Natural killer cell treated with Interleukin-12 subunit alpha and Interleukin-12 subunit beta and Interleukin-15 and Interleukin-18, amount 100 ng/mL, for 72 hours (primary cell): Measurements from ENCODE around the gene CMSS1. TPM values are rescaled to one million over a fixed set of nuclear protein-coding genes. Genes with fewer than 3 reads are reported as not detected.

Experiments used
- ATAC-seq, 2 donors: fragments of 150-1000 bp; cut with Tn5 transposase in 1 of 2; sonication (Bioruptor Pico), chemical (Tn5 transposase) in 1 of 2; 2 replicates each; pipeline ENCODE4 v1.10.0; 2021
- DNase-seq: peaks from one replicate; pipeline ENCODE4 v3.0.0; 2022; ENCODE audit warnings: low spot score
- H3K27ac Mint-ChIP-seq, 2 donors: 1 replicate in 1 of 2; 2 replicates in 1 of 2; pipeline ENCODE4 v1.8.0; 2022; ENCODE audit warnings: mixed read lengths in 2 of 2, mild to moderate bottlenecking in 1 of 2, moderate library complexity in 1 of 2
- H3K27me3 Mint-ChIP-seq, 2 donors: 1 replicate in 1 of 2; 2 replicates in 1 of 2; pipeline ENCODE4 v1.8.0; 2022; ENCODE audit warnings: mixed read lengths in 2 of 2
- H3K36me3 Mint-ChIP-seq: one replicate; pipeline ENCODE4 v1.8.0; 2022; ENCODE audit warnings: mixed read lengths
- H3K4me1 Mint-ChIP-seq, 2 donors: 1 replicate in 1 of 2; 2 replicates in 1 of 2; pipeline ENCODE4 v1.8.0; 2022; ENCODE audit warnings: low read depth in 2 of 2, mixed read lengths in 2 of 2, mild to moderate bottlenecking in 1 of 2
- H3K4me3 Mint-ChIP-seq: one replicate; pipeline ENCODE4 v1.8.0; 2022; ENCODE audit warnings: mixed read lengths
- H3K9me3 Mint-ChIP-seq: 2 replicates; pipeline ENCODE4 v1.8.0; 2022; ENCODE audit warnings: mixed read lengths
- total RNA-seq, 2 donors: library from RNA; stranded (reverse); gene quantifications; one replicate each; pipeline ENCODE4 v1.2.3, GENCODE V29; 2022

Gene CMSS1
- total RNA-seq, 2 donors from 2014 or later: 35.7 to 67.8 TPM

GRCh38 chr3:99877031-99877579 lies 59.4 kb downstream of the CMSS1 start:
- H3K9me3 Mint-ChIP-seq: no peaks in the 10 kb centered on the region
- DNase-seq: no peak
- H3K36me3 Mint-ChIP-seq: no peaks in the 10 kb centered on the region
- H3K4me1 Mint-ChIP-seq: peaks cover 17 to 21% of the 10 kb centered on the region in 2 donors
- no peak for ATAC-seq
- no peak overlapping the region for H3K4me3 Mint-ChIP-seq
- peaks cover 8 to 11% of the 10 kb centered on the region in 2 donors for H3K27me3 Mint-ChIP-seq
- H3K27ac Mint-ChIP-seq: no peak overlapping the region

- peaks cover 0 to 5% of the 10 kb centered on the region in 2 donors for H3K27me3 Mint-ChIP-seq
- peaks cover 14 to 17% of the 10 kb centered on the region in 2 donors for H3K4me1 Mint-ChIP-seq
- no peak overlapping the region for H3K27ac Mint-ChIP-seq
- ATAC-seq: peak in 1 of 2 donors; percentile 58
- no peaks in the 10 kb centered on the region for H3K9me3 Mint-ChIP-seq
- DNase-seq: no peak
- no peaks in the 10 kb centered on the region for H3K36me3 Mint-ChIP-seq
- no peak overlapping the region for H3K4me3 Mint-ChIP-seq
Observed at GRCh38 chr3:99878005-99878404, 60.3 kb downstream of the CMSS1 start.

- DNase-seq (no peak), ATAC-seq (no peak)
- Mint-ChIP-seq H3K9me3 (no peaks in the 10 kb centered on the region), H3K4me1 (peaks cover 20 to 22% of the 10 kb centered on the region in 2 donors), H3K27ac (no peak overlapping the region), H3K4me3 (no peak overlapping the region), H3K36me3 (no peaks in the 10 kb centered on the region), H3K27me3 (peaks cover 0 to 3% of the 10 kb centered on the region in 2 donors)
Observed at GRCh38 chr3:99879275-99879674, 61.6 kb downstream of the CMSS1 start.

- Mint-ChIP-seq H3K36me3 (no peaks in the 10 kb centered on the region), H3K4me1 (peaks cover 23 to 34% of the 10 kb centered on the region in 2 donors), H3K4me3 (no peak overlapping the region), H3K27me3 (peaks cover 0 to 3% of the 10 kb centered on the region in 2 donors), H3K27ac (no peak overlapping the region), H3K9me3 (no peaks in the 10 kb centered on the region)
- DNase-seq: no peak
- ATAC-seq: no peak
Observed at GRCh38 chr3:99881121-99881524, 63.5 kb downstream of the CMSS1 start.

GRCh38 chr3:99882436-99883137 lies 64.9 kb downstream of the CMSS1 start:
- ATAC-seq: no peak
- H3K4me1 Mint-ChIP-seq: peaks cover 15 to 26% of the 10 kb centered on the region in 2 donors
- H3K27me3 Mint-ChIP-seq: no peaks in the 10 kb centered on the region
- H3K9me3 Mint-ChIP-seq: no peaks in the 10 kb centered on the region
- no peaks in the 10 kb centered on the region for H3K36me3 Mint-ChIP-seq
- no peak overlapping the region for H3K27ac Mint-ChIP-seq
- DNase-seq: no peak
- H3K4me3 Mint-ChIP-seq: no peak overlapping the region

- H3K4me3 Mint-ChIP-seq: no peak overlapping the region
- ATAC-seq (no peak), DNase-seq (no peak)
- H3K36me3 Mint-ChIP-seq: no peaks in the 10 kb centered on the region
- peaks cover 10 to 21% of the 10 kb centered on the region in 2 donors for H3K4me1 Mint-ChIP-seq
- no peaks in the 10 kb centered on the region for H3K27me3 Mint-ChIP-seq
- no peak overlapping the region for H3K27ac Mint-ChIP-seq
- H3K9me3 Mint-ChIP-seq: no peaks in the 10 kb centered on the region
Observed at GRCh38 chr3:99883138-99883461, 65.4 kb downstream of the CMSS1 start.

- H3K27ac Mint-ChIP-seq: no peak overlapping the region
- H3K27me3 Mint-ChIP-seq: no peaks in the 10 kb centered on the region
Observed at GRCh38 chr3:99883693-99884092, 66.0 kb downstream of the CMSS1 start.

GRCh38 chr3:99884484-99884883 lies 66.8 kb downstream of the CMSS1 start:
- H3K27ac Mint-ChIP-seq: no peak overlapping the region
- no peaks in the 10 kb centered on the region for H3K9me3 Mint-ChIP-seq
- H3K4me1 Mint-ChIP-seq: peaks cover 9 to 20% of the 10 kb centered on the region in 2 donors
- no peak overlapping the region for H3K4me3 Mint-ChIP-seq
- no peaks in the 10 kb centered on the region for H3K36me3 Mint-ChIP-seq
- ATAC-seq: no peak
- no peaks in the 10 kb centered on the region for H3K27me3 Mint-ChIP-seq
- no peak for DNase-seq

More at GRCh38 chr3:99883693-99884092, 66.0 kb downstream of the CMSS1 start:
- ATAC-seq: no peak
- no peak overlapping the region for H3K4me3 Mint-ChIP-seq
- DNase-seq: no peak
- H3K9me3 Mint-ChIP-seq: no peaks in the 10 kb centered on the region
- H3K36me3 Mint-ChIP-seq: no peaks in the 10 kb centered on the region
- H3K4me1 Mint-ChIP-seq: peaks cover 9 to 20% of the 10 kb centered on the region in 2 donors

GRCh38 chr3:99885085-99885484 lies 67.4 kb downstream of the CMSS1 start:
- H3K9me3 Mint-ChIP-seq: no peaks in the 10 kb centered on the region
- no peak for ATAC-seq

GRCh38 chr3:99885851-99886250 lies 68.2 kb downstream of the CMSS1 start:
- no peak overlapping the region for H3K27ac Mint-ChIP-seq
- no peaks in the 10 kb centered on the region for H3K27me3 Mint-ChIP-seq
- H3K9me3 Mint-ChIP-seq: no peaks in the 10 kb centered on the region
- H3K4me3 Mint-ChIP-seq: no peak overlapping the region
- no peaks in the 10 kb centered on the region for H3K36me3 Mint-ChIP-seq
- DNase-seq: no peak
- peaks cover 9 to 20% of the 10 kb centered on the region in 2 donors for H3K4me1 Mint-ChIP-seq
- no peak for ATAC-seq

More at GRCh38 chr3:99885085-99885484, 67.4 kb downstream of the CMSS1 start:
- no peak for DNase-seq
- Mint-ChIP-seq H3K4me1 (peaks cover 9 to 20% of the 10 kb centered on the region in 2 donors), H3K27ac (no peak overlapping the region), H3K36me3 (no peaks in the 10 kb centered on the region), H3K27me3 (no peaks in the 10 kb centered on the region), H3K4me3 (no peak overlapping the region)

- no peak for DNase-seq
- Mint-ChIP-seq H3K4me3 (no peak overlapping the region), H3K4me1 (peaks cover 4 to 8% of the 10 kb centered on the region in 2 donors), H3K36me3 (no peaks in the 10 kb centered on the region), H3K27me3 (no peaks in the 10 kb centered on the region), H3K27ac (no peak overlapping the region), H3K9me3 (no peaks in the 10 kb centered on the region)
- ATAC-seq: no peak
Observed at GRCh38 chr3:99891610-99892285, 74.1 kb downstream of the CMSS1 start.

GRCh38 chr3:99892332-99892731 lies 74.7 kb downstream of the CMSS1 start:
- Mint-ChIP-seq H3K4me1 (peaks cover 4 to 8% of the 10 kb centered on the region in 2 donors), H3K4me3 (no peak overlapping the region), H3K27me3 (no peaks in the 10 kb centered on the region), H3K9me3 (no peaks in the 10 kb centered on the region), H3K27ac (no peak overlapping the region), H3K36me3 (no peaks in the 10 kb centered on the region)
- ATAC-seq (no peak), DNase-seq (no peak)

- peak overlapping the region in 1 of 2 donors; percentile 28 for H3K27ac Mint-ChIP-seq
- H3K27me3 Mint-ChIP-seq: no peaks in the 10 kb centered on the region
Observed at GRCh38 chr3:99895131-99895696, 77.6 kb downstream of the CMSS1 start.

More at GRCh38 chr3:99895131-99895696, 77.6 kb downstream of the CMSS1 start:
- Mint-ChIP-seq H3K4me1 (peaks cover 4 to 8% of the 10 kb centered on the region in 2 donors), H3K9me3 (no peaks in the 10 kb centered on the region), H3K36me3 (no peaks in the 10 kb centered on the region), H3K4me3 (no peak overlapping the region)
- ATAC-seq (no peak), DNase-seq (no peak)
